Measurements from ENCODE around the gene ADIPOR2.

Gene ADIPOR2

GRCh38 chr12:1737652-1738286, 46.9 kb downstream of the ADIPOR2 start:
- TF ChIP-seq POLR2A (IDR thresholded peaks at IDR 0.05; ENCODE audit: low read depth, low read length) (no peak), TAF1 (IDR thresholded peaks at IDR 0.05; ENCODE audit: borderline replicate concordance, low read depth, low read length) (no peak), POLR2AphosphoS5 (IDR thresholded peaks at IDR 0.05; ENCODE audit: low read depth, low read length) (no peak)
- FAIRE-seq (peak; percentile 38), DNase-seq (ENCODE audit: insufficient read length) (no peak)

- FAIRE-seq (no peak), DNase-seq (ENCODE audit: insufficient read length) (no peak)
- TF ChIP-seq POLR2A (IDR thresholded peaks at IDR 0.05; ENCODE audit: low read depth, low read length), result no peak
- TF ChIP-seq POLR2AphosphoS5 (IDR thresholded peaks at IDR 0.05; ENCODE audit: low read depth, low read length), result no peak
- TF ChIP-seq TAF1 (IDR thresholded peaks at IDR 0.05; ENCODE audit: borderline replicate concordance, low read depth, low read length), result no peak
These were observed 47.6 kb downstream of the ADIPOR2 start for GRCh38 chr12:1738446-1738845.

GRCh38 chr12:1739368-1739767, 48.5 kb downstream of the ADIPOR2 start:
- FAIRE-seq (no peak), DNase-seq (ENCODE audit: insufficient read length) (no peak)
- TF ChIP-seq TAF1 (IDR thresholded peaks at IDR 0.05; ENCODE audit: borderline replicate concordance, low read depth, low read length) (no peak), POLR2AphosphoS5 (IDR thresholded peaks at IDR 0.05; ENCODE audit: low read depth, low read length) (no peak), POLR2A (IDR thresholded peaks at IDR 0.05; ENCODE audit: low read depth, low read length) (no peak)

- DNase-seq (ENCODE audit: insufficient read length) (no peak), FAIRE-seq (peak; percentile 74)
- no peak for TF ChIP-seq TAF1 (IDR thresholded peaks at IDR 0.05; ENCODE audit: borderline replicate concordance, low read depth, low read length)
- no peak for TF ChIP-seq POLR2AphosphoS5 (IDR thresholded peaks at IDR 0.05; ENCODE audit: low read depth, low read length)
- TF ChIP-seq POLR2A (IDR thresholded peaks at IDR 0.05; ENCODE audit: low read depth, low read length), result no peak
These were observed 49.5 kb downstream of the ADIPOR2 start for GRCh38 chr12:1740161-1740948.

GRCh38 chr12:1741154-1741949, 50.5 kb downstream of the ADIPOR2 start:
- DNase-seq (ENCODE audit: insufficient read length) (no peak), FAIRE-seq (no peak)
- TF ChIP-seq TAF1 (IDR thresholded peaks at IDR 0.05; ENCODE audit: borderline replicate concordance, low read depth, low read length), result no peak
- no peak for TF ChIP-seq POLR2AphosphoS5 (IDR thresholded peaks at IDR 0.05; ENCODE audit: low read depth, low read length)
- TF ChIP-seq POLR2A (IDR thresholded peaks at IDR 0.05; ENCODE audit: low read depth, low read length), result no peak

- FAIRE-seq, result no peak
- DNase-seq (ENCODE audit: insufficient read length), result no peak
- no peak for TF ChIP-seq POLR2A (IDR thresholded peaks at IDR 0.05; ENCODE audit: low read depth, low read length)
These were observed 54.1 kb downstream of the ADIPOR2 start for GRCh38 chr12:1744932-1745331.

- no peak for FAIRE-seq
- TF ChIP-seq POLR2AphosphoS5 (IDR thresholded peaks at IDR 0.05; ENCODE audit: low read depth, low read length) (no peak), POLR2A (IDR thresholded peaks at IDR 0.05; ENCODE audit: low read depth, low read length) (no peak), TAF1 (IDR thresholded peaks at IDR 0.05; ENCODE audit: borderline replicate concordance, low read depth, low read length) (no peak)
- DNase-seq (ENCODE audit: insufficient read length), result no peak
These were observed 56.7 kb downstream of the ADIPOR2 start for GRCh38 chr12:1747609-1748008.

GRCh38 chr12:1749019-1749418, 58.1 kb downstream of the ADIPOR2 start:
- FAIRE-seq (no peak), DNase-seq (ENCODE audit: insufficient read length) (no peak)
- TF ChIP-seq POLR2AphosphoS5 (IDR thresholded peaks at IDR 0.05; ENCODE audit: low read depth, low read length), result no peak
- no peak for TF ChIP-seq TAF1 (IDR thresholded peaks at IDR 0.05; ENCODE audit: borderline replicate concordance, low read depth, low read length)
- TF ChIP-seq POLR2A (IDR thresholded peaks at IDR 0.05; ENCODE audit: low read depth, low read length), result no peak

- no peak for FAIRE-seq
- TF ChIP-seq POLR2AphosphoS5 (IDR thresholded peaks at IDR 0.05; ENCODE audit: low read depth, low read length), result no peak
- TF ChIP-seq TAF1 (IDR thresholded peaks at IDR 0.05; ENCODE audit: borderline replicate concordance, low read depth, low read length), result no peak
- TF ChIP-seq POLR2A (IDR thresholded peaks at IDR 0.05; ENCODE audit: low read depth, low read length), result no peak
- DNase-seq (ENCODE audit: insufficient read length), result no peak
These were observed 59.4 kb downstream of the ADIPOR2 start for GRCh38 chr12:1750300-1750699.

GRCh38 chr12:1758376-1758775, 67.5 kb downstream of the ADIPOR2 start:
- DNase-seq (ENCODE audit: insufficient read length) (no peak), FAIRE-seq (no peak)
- TF ChIP-seq POLR2AphosphoS5 (IDR thresholded peaks at IDR 0.05; ENCODE audit: low read depth, low read length), result no peak
- no peak for TF ChIP-seq POLR2A (IDR thresholded peaks at IDR 0.05; ENCODE audit: low read depth, low read length)
- TF ChIP-seq TAF1 (IDR thresholded peaks at IDR 0.05; ENCODE audit: borderline replicate concordance, low read depth, low read length), result no peak

GRCh38 chr12:1758887-1759286, 68.0 kb downstream of the ADIPOR2 start:
- peak; percentile 27 for FAIRE-seq
- no peak for DNase-seq (ENCODE audit: insufficient read length)
- TF ChIP-seq TAF1 (IDR thresholded peaks at IDR 0.05; ENCODE audit: borderline replicate concordance, low read depth, low read length) (no peak), POLR2A (IDR thresholded peaks at IDR 0.05; ENCODE audit: low read depth, low read length) (no peak), POLR2AphosphoS5 (IDR thresholded peaks at IDR 0.05; ENCODE audit: low read depth, low read length) (no peak)
